Activated CD8-positive, alpha-beta memory T cell treated with anti-CD3 and anti-CD28 coated beads, Interleukin-2, amount 50 U/mL, for 1 hour (primary cell): ENCODE results near the gene INTS13.
"Not testable (repeated sequence)": the region's sequence is repeated elsewhere in the genome, so short reads cannot be mapped to it uniquely, and the experiment has no call there.

Experiments
- DNase-seq: peaks from one replicate; pipeline ENCODE4 v3.0.0-alpha.2; 2020; ENCODE audit errors: extremely low read depth

The INTS13 gene

GRCh38 chr12:26936559-26937442 is 980 bp downstream of the INTS13 start:
- no peak for DNase-seq

GRCh38 chr12:26935636-26936378 is 2.0 kb downstream of the INTS13 start:
- no peak for DNase-seq

GRCh38 chr12:26929590-26929989 is 8.2 kb downstream of the INTS13 start:
- no peak for DNase-seq

GRCh38 chr12:26928661-26929060 is 9.1 kb downstream of the INTS13 start:
- DNase-seq: no peak

DNA sequence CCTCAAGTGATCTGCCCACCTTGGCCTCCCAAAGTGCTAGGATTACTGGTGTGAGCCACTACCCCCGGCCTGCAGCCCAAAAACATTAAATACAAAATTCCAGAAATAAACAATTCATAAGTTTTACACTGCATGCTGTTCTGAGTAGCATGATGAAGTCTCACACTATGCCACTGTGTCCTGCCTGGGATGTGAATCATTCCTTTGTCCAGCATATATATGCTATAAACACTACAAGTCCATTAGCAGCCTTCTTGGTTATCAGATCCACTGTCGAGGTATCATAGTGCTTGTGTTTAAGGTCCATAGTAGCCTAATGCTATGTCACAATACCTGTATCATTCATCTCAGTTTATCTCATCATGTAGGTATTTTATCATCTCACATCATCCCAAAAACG is 15.9 kb downstream of the INTS13 start:
- DNase-seq: no peak

GRCh38 chr12:26919216-26919555 is 18.6 kb downstream of the INTS13 start:
- no peak for DNase-seq

DNA sequence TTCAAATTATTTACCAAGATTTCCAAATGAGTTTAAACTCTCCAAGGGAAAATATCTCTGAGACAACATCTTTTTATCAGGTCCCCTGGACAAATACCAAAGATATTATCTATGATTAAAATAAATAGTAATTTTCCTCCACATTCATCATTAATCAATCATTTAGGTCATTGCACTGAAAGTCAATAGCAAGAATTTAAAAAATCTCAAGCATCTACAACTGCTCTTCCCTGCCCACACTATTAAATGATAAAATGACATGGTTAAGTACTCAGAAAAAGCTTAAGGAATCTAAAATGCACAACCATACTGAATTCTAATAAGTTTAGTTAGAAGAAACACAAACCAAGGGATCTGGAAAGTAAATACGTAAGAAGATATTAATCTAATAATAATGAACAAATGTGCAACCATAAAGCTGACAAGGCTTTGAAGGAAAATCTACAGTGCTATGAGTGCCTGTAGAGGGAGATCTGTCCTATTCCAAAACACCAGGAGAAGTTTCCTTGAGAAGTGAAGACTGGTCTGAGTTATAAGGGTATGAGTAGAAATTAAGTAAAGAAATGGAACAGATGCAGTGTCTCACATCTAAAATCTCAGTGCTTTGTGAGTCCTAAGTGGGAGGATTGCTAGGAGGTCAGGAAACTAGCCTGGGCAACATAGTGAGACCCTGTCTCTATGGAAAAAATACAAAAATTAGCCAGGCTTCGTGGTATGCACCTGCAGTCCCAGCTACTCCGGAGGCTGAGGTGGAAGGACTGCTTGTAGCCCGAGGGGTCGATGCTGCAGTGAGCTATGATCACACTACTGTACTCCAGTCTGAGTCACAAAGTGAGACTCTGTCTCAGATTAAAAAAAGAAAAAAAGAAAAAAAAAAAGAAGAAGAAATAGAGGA is 19.2 kb downstream of the INTS13 start:
- DNase-seq: no peak

GRCh38 chr12:26906704-26907103 is 31.1 kb downstream of the INTS13 start:
- DNase-seq: no peak

DNA sequence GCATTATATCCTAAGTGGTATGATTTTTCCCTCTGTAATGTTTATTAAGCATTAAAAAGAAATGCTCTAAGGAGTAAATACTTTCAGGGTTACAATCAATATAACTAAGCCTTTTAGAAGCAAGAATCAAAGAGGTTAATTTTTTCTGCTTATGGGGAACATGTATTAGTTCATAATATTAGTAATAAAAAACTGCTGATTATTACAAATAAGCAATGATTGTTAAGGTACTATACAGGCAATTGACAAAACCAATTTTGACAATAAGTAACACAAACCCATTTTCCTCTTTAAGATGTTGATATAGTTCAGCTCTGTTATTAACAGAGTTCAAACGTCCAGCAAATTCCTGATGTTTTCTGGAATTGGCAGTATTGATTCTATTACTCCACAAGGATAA is 31.8 kb downstream of the INTS13 start:
- no peak for DNase-seq

GRCh38 chr12:26903396-26903795 is 34.4 kb downstream of the INTS13 start:
- DNase-seq: not testable (repeated sequence)

DNA sequence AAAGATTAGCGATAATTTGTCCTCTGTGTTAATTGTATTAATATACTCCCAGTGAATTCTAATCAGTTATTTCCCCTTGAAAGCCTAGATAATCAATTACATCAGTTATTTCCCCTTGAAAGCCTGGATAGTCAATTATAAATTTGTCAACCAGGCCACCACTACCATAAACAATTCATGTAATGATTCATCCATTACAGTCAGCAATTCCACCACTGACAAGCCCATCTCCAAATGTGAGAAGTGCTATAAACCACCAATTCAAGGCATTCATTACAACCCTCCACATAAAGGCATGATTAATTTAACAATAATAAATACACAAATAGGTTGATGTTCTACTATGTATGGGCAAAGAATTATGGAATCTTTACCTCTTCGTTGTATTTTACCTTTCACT is 40.9 kb downstream of the INTS13 start:
- no peak for DNase-seq

DNA sequence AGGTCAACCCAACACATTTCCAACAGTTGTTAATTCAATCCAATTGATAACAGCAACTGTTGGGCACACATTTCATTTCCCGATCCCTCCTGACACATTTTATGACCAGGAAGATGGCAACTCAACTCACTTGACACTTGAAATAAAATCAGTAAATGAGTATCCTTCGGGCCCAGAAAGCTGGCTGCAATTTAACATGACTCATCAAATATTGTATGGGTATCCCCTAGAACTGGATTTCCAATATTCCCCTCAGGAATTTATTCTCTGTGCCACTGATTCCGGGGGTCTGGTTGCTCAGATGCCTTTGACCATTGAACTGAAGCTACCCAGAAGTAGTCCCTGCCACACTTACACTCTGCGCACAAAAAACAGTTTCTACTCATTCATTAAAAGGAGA is 42.1 kb downstream of the INTS13 start:
- DNase-seq: no peak

DNA sequence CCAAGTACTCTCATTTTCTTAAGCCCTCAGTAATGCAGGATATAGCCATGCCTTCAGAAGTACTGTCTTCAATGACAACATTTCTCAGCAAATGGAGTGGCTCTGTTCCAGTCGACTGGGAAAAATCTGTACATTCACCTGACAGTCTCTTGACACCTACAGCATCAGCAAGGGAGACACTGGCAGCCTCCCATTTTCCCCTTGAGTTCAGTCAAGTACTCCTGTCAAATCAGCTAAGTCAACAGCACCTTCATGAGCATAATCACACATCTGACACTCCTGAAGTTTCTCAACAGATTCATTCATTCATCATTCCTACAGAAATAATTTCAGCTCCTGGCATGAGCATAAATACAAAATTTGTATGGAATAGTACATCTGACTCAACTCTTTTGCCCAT is 46.1 kb downstream of the INTS13 start:
- DNase-seq: no peak

DNA sequence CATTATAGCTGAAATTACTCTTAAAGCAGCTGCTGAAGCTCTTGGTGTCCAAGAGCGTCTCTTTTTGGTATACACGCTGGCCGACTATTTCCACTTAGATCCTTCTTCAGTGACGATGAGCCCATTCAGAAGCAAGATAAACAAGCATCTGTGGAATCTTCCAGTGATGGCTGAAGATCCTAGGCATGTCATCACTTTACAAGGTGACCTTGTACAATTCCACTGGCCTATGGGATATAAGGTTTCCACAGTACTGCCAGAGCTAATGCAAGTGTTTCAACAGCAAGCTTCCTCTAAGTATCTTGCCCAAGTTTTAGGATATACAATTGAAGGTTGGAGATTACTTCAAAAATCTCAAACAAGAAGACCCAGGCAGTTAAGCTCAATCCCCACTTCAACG is 47.0 kb downstream of the INTS13 start:
- DNase-seq: no peak

GRCh38 chr12:26884765-26885576 is 52.8 kb downstream of the INTS13 start:
- DNase-seq: peak; percentile 63

- DNase-seq: no peak
These were observed 57.2 kb downstream of the INTS13 start for GRCh38 chr12:26880625-26881024.

DNA sequence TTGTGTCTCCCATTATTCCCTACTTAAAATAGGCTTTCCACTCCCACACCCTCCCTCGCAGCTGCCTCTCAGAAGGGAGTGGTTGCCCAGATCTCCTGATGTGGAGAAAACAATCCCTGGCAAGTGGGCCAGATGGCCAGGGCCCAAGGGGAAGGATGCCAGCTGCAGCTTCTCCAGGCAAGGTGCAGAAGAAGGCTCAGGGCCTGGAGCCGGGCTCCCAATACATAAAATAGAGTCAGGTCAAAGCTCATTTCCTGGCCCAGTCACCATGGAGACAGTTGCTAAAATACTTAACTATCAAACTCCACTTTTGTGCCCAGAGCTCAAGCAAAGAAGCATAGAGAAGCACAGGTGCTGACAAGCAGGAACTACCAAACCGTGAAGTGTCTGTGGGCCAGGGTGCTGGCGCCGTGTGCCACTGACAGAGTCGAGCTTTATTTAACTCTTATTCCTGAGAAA is 59.1 kb downstream of the INTS13 start:
- DNase-seq: no peak

- no peak for DNase-seq
These were observed 63.1 kb downstream of the INTS13 start for GRCh38 chr12:26874501-26875296.

DNA sequence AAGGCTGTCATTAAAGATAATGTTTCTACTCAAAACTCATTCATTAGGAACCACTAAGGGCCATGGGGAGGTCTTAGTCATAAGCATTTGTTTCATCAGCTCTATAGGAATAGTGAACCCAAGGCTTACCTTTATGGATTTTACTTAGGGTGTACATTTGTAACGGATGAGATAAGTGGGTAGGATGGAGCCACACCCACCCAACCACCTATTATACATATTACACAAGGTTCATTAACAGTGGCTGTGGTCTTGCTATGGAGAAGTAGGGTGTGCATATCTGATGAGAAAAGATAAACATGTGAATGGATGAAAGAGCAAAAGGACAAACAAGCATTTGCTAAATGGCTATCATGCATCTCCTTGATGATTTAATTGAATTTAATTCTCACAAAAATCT is 65.2 kb downstream of the INTS13 start:
- no peak for DNase-seq

- no peak for DNase-seq
These were observed 65.8 kb downstream of the INTS13 start for GRCh38 chr12:26871985-26872384.
